HG03442 (cell line): ENCODE results near the gene CIAO2B.

ENCODE experiments used
- ATAC-seq: cut with Tn5 transposase; IDR thresholded peaks from one replicate; pipeline ENCODE4 v1.9.1; 2021; ENCODE audit warnings: mild to moderate bottlenecking, moderate library complexity; ENCODE audit not compliant: unreplicated experiment

The CIAO2B gene

GRCh38 chr16:66890799-66891198 lies 43.4 kb downstream of the CIAO2B start:
- ATAC-seq = no peak

- no peak for ATAC-seq
These were observed 44.6 kb downstream of the CIAO2B start for GRCh38 chr16:66889622-66890021.

- no peak for ATAC-seq
These were observed 45.3 kb downstream of the CIAO2B start for GRCh38 chr16:66888647-66889615.

DNA sequence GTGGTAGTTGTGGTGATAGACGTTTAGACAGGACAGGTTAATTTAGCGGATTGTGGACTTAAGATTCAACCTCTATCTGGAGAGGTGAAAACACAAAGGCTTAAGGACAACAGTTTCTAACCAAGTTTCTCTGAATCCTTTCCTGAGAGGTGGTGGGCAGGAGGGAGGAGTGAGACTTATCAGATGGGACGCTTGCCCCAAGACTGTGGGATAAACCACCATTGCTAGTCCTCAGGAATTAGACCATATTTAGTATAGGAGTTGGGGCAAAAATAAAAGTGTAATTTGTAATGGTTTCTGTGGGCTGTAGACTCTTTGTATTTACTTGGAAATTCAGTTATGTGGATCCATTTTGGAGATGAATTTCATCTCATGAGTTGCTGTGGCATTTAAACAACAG lies 47.3 kb downstream of the CIAO2B start:
- no peak for ATAC-seq

DNA sequence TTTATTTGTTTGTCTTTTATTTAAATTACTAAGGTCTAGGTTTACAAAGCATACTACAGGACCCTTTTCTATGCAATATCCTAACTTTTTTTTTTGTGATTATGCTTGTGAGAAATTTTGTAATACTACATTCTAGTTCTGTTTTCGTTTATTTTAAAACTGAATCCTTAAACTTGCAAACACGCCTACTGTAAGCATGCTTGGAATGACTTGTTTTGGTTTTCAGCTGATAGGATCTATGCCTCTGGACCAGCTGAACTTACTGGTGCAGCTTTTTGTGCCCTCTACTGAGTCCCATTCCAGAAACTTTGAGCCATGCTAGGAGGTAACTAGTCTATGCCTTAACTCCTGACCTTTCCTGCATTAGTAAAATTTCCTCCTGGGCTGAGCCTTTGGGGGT lies 47.9 kb downstream of the CIAO2B start:
- no peak for ATAC-seq

DNA sequence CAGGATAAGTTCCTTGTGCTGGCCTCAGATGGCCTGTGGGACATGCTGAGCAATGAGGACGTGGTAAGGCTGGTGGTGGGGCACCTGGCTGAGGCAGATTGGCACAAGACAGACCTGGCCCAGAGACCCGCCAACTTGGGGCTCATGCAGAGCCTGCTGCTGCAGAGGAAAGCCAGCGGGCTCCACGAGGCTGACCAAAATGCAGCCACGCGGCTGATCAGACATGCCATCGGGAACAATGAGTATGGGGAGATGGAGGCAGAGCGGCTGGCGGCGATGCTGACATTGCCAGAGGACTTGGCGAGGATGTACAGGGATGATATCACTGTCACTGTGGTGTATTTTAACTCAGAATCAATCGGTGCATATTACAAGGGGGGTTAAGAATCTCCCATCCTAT lies 48.7 kb downstream of the CIAO2B start:
- no peak for ATAC-seq

DNA sequence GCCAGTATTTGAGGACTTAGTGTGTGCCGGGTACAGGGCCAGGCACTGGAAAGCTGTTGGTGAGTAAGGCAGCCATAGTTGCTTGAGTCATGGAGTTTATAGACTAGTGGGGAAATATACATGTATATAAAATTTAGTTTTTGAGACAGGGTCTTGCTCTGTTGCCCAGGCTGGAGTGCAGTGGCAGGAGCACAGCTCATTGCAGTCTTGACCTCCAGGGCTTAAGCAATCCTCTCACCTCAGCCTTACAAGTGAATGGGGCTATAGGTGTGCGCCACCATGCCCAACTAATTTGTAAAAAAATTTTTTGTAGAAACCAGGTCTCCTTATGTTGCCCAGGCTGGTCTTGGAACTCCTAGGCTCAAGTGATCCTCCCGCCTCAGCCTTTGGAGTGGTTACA lies 51.5 kb downstream of the CIAO2B start:
- ATAC-seq = no peak
